DND-41 (cell line): ENCODE data around the gene CFAP77.

Experiments used
- CTCF ChIP-seq: IDR thresholded peaks from 2 replicates; pipeline ENCODE4 v1.5.1; 2012; ENCODE audit warnings: borderline replicate concordance, low read length, moderate library complexity, mild to moderate bottlenecking; ENCODE audit not compliant: poor library complexity, severe bottlenecking; ENCODE audit errors: extremely low read depth
- EZH2 ChIP-seq: IDR thresholded peaks from 3 replicates; pipeline ENCODE4 v1.6.1; 2012; ENCODE audit warnings: borderline replicate concordance, low read depth, mild to moderate bottlenecking, moderate library complexity, low read length, inconsistent platforms; ENCODE audit not compliant: severe bottlenecking

- no peak for TF ChIP-seq CTCF
- no peak for TF ChIP-seq EZH2
Observed at GRCh38 chr9:132426639-132427414, 16.8 kb downstream of the CFAP77 start.
